Astrocyte of the cerebellum (primary cell): Measurements from ENCODE around the gene INAFM1.

ENCODE experiments used
- DNase-seq: peaks from one replicate; pipeline ENCODE4 v3.0.0-alpha.2; 2011; ENCODE audit warnings: low read depth
- H3K4me3 ChIP-seq: 2 replicates; pipeline ENCODE4 v1.5.1; 2011; ENCODE audit warnings: mild to moderate bottlenecking, low read depth, low read length, moderate library complexity
- in situ Hi-C: cut with HindIII; loops from 2 replicates; pipeline ENCODE4 v1.10.0; 2017; ENCODE audit warnings: low sequenced_read_pairs
- TF ChIP-seq, protein P1 (sequence below): IDR thresholded peaks from 2 replicates; pipeline ENCODE4 v1.5.1; 2012; ENCODE audit warnings: low read length, low read depth, moderate library complexity, mild to moderate bottlenecking; ENCODE audit errors: missing control alignments

Gene INAFM1

DNA sequence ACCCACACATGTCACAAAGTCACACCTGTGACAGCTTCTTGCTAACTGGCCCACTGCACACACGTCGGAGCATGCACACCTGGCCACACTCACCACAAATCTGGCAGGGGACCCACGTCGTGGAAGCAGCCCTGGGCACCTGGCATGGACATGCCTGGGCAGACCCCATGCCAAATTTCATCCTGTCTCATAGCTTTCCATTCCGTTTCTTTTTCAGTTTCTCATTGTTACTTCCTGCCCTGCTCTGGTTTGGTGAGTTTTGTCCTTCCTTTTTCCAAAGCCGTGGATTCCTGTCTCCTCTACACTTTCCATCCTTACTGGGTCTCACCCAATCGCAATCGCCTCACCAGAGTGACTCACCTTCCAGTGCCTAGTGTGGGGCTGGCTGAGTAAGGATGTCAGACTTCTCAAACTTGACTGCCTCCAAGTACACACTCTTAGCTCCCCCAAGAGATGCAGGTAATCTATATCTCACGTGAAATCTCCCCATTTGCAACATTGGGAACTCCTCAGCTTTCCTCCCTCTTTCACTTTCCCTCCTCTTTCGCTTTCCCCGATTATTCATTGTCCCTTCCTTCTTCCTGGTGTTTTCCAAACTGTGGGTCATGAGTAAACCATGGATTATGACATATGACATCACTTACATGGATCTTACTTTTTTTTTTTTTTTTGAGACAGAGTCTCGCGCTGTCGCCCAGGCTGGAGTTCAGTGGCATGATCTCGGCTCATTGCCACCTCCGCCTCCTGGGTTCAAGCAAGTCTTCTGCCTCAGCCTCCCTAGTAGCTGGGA, 42.1 kb upstream of the INAFM1 start:
- in situ Hi-C loops = no loop called here
- no peak overlapping the region for H3K4me3 ChIP-seq
- no peak for DNase-seq
- TF ChIP-seq, protein P1, sequence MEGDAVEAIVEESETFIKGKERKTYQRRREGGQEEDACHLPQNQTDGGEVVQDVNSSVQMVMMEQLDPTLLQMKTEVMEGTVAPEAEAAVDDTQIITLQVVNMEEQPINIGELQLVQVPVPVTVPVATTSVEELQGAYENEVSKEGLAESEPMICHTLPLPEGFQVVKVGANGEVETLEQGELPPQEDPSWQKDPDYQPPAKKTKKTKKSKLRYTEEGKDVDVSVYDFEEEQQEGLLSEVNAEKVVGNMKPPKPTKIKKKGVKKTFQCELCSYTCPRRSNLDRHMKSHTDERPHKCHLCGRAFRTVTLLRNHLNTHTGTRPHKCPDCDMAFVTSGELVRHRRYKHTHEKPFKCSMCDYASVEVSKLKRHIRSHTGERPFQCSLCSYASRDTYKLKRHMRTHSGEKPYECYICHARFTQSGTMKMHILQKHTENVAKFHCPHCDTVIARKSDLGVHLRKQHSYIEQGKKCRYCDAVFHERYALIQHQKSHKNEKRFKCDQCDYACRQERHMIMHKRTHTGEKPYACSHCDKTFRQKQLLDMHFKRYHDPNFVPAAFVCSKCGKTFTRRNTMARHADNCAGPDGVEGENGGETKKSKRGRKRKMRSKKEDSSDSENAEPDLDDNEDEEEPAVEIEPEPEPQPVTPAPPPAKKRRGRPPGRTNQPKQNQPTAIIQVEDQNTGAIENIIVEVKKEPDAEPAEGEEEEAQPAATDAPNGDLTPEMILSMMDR = no peak

DNA sequence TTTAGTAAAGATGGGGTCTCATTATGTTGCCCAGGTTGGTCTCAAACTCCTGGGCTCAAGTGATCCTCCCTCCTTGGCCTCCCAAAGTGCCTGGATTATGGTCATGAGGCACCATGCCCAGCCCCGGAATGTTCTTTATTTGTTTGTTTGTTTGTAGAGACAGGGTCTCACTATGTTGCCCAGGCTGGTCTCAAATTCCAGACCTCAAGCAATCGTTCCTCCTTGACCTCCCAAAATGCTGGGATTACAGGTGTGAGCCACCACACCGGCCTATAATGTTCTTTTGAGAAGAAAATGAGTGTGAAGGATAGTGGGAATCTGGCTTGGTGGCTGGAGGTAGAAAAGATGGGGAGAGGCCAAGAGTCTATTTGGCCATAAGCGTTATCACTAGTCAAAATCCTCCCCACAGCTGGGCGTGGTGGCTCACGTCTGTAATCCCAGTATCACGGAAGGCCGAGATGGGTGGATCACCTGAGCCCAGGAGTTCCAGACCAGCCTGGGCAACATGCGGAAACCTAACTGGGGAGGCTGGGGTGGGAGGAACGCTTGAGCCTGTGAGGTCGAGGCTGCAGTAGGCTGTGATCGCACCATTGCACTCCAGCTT, 38.5 kb upstream of the INAFM1 start:
- in situ Hi-C loops = no loop called here
- TF ChIP-seq, protein P1 = no peak

GRCh38 chr19:47239152-47239551, 35.5 kb upstream of the INAFM1 start:
- TF ChIP-seq, protein P1 = no peak
- in situ Hi-C loops = no loop called here
- H3K4me3 ChIP-seq = peak overlapping the region; percentile 25
- DNase-seq = no peak

More for the DNA sequence above, 38.5 kb upstream of the INAFM1 start:
- no peak for DNase-seq
- H3K4me3 ChIP-seq = no peak overlapping the region

DNA sequence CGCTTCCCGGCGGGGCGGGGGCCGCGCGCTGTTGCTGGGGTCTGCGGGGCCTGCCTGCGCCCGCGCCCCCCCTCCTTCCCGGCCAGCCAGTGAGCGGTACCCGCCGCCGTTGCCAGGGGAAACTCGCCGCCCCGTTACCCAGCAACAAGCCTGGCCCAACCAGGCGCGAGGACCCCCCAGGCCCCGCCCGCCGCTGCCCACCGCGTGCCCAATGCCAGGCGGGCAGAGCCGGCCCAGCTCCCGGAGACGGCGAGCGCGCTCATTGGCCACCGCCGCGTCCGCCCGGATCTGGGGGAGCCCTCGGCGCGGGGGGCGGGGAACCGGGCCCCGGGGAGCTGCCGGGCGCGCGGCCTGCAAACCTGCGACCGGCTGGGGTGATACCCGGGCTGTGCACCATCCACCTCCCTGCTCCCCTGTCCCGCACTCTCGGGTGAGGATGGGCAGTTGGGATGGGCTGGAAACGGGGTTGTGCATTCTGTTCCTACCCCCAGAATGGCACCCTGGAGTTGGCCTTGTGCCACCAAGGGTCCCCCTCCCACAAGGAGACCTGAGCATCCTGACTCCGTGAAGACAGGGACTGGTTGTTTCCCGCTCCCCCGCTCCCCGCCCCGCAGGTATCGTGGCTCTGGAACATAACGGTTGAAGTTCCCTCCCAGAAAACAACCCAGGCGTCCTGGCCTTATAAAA, 34.9 kb upstream of the INAFM1 start:
- in situ Hi-C loops = no loop called here
- H3K4me3 ChIP-seq = peak overlapping the region; percentile 25
- no peak for DNase-seq
- TF ChIP-seq, protein P1 = no peak

- no peak for DNase-seq
- TF ChIP-seq, protein P1 = no peak
- no peak overlapping the region for H3K4me3 ChIP-seq
- in situ Hi-C loops = no loop called here
These were observed 34.1 kb upstream of the INAFM1 start for GRCh38 chr19:47240556-47240955.

DNA sequence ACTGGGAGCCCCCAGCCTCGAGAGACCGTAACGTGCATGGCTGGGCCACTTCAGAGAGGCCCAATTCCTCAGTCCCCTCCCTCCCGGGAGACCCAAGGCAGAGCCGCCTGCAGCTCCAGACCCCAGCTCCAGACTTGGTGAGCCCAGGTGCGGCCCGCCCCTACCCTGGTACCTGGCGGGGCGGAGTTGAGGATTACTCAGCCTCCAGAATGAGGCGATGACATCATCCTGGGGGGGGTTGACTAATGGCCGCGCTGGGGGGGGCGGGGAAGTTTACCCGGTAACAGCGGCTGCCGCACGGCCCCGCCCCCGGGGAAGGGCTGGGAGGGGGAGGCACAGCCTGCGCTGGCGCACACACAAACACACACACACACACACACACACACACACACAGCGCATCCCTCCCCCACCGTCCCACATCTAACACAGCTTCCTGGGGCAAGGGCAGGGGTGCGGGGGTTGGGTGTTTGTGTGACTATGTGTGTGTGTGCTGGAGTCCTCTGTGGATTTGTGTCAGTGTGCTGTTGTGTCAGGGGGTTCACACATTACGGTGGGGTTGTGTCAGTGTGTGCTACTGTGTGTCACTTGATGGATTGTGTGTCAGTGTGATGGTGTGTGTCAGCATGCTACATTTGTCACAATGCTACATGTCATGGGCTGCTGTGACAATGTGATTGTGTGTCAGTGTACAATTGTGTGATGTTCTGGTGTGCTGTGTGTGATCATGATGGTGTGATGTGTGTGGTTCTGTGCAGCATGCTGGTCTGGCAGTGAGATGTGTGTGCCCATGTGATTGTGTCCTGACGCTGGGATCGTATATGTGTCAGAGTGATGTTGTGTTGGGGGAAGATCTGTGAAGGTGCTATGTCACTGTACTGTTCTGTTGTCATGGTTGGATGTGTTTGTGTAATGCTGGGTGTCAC, 33.4 kb upstream of the INAFM1 start:
- DNase-seq = no peak
- TF ChIP-seq, protein P1 = no peak
- in situ Hi-C loops = no loop called here
- H3K4me3 ChIP-seq = no peak overlapping the region
